ENCODE measurements around the gene MAP7D3.
A peak's percentile ranks its signal among the peaks of the same experiment; 100 is the strongest.
"Not testable (repeated sequence)": the region's sequence is repeated elsewhere in the genome, so short reads cannot be mapped to it uniquely, and the experiment has no call there.

The MAP7D3 gene

DNA sequence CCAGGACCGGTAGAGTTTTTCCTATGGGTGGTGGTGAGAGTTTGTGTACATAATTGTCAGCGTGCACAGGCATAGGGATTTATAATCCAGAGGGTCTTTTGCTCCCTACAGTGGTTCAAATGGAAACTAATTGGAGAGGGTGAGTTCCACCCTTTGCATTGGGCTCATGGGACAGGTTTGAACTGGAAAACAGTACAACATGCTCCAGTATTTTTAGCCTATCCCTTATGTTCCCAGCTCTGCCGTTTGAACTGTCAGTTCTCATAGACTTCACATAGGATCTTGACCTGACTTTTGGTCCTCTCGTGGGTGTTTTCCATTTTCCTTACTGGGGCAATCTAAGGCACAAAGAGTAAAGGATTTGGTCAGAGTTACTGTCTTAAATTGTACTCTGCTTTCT is 72.1 kb downstream of the MAP7D3 start:
- DNase-seq, result no peak

GRCh38 chrX:136176399-136176825 is 74.8 kb downstream of the MAP7D3 start:
- no peak for DNase-seq

DNA sequence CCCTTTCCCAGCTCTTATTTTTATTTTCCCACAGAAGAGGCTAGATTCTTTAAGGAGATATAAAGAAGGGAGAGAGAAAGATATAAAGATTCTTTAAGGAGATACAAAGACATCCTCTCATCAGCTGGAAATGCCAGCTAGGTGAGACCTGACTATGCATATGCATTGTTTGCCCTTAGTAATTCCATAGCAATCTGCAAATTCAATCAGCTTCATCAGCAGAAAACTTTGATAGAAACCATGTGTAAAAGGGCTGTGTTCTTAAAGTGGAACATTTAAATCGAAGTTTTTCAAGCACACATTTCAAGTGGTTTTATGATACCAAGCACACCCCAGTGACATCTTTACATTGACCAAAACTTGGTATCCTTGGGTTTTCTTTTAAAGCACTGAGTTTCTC is 79.8 kb downstream of the MAP7D3 start:
- DNase-seq, result no peak

DNA sequence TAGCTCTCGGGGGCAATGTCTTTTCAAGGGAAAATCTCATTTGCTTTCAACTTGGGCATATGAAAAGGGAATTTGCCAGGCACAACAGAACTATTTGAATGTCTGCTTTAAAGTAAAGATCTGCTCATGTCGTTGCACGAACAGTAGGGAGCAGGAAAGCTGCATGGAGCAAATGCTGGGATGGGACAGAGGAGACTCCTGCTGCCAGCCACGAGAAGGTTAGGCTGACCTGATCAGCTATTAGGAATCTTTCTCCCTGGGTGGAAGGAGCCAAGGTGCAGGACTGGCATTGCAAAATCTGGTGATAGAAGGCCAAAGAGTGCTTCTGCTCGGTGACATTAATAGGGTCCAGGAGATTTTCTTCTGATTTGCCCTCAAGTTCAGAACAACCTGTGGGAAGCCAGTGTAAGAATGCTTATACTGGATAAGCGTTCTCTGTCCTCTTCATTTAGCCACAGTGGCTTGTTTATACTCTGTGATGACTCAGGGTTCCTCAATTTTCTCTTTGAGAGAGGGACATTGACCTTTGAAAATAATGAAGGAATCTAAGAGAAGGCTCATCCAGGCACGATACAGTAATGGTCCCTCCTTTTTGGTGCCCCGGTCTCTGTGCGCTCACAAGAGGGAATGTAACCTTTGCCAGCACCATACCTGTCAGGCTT is 80.9 kb downstream of the MAP7D3 start:
- no peak for DNase-seq

DNA sequence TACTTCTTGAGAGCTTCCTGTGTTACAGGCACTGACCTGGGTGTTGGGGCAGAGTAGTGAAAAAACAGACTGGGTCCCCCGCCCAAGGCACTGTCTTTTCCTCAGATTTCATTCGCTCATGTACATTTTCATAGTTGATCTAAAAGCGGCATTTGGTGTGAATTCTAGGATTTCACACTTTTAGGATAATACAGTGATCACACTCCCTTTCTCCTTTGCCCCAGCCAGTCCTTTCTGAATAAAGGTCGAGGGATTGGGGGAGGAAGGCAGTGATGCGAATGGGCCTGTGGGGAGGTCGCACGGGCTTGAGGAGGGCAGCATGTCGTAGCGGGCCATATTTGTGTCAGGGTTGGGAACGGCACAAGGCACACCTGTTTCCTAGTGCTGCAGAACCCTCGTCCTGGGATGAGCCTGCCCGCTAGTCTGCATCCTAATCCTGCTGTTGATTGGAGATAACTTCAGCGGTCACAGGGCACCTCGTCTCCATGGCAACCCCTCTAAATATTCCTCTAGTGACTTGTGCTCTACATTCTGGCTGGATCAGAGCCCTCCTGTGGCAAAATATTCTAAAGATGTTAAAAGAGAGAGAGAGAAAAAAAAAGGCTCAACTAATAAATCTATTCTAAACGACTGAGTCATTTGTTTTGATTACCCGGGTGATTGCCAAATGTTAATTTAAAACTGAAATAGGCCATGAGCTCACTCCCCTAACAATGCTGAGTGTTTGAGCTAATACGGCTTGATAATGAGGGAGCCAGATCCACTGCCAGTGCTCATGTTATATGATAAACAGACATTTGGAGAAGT is 82.1 kb downstream of the MAP7D3 start:
- DNase-seq, result peak; percentile 34

DNA sequence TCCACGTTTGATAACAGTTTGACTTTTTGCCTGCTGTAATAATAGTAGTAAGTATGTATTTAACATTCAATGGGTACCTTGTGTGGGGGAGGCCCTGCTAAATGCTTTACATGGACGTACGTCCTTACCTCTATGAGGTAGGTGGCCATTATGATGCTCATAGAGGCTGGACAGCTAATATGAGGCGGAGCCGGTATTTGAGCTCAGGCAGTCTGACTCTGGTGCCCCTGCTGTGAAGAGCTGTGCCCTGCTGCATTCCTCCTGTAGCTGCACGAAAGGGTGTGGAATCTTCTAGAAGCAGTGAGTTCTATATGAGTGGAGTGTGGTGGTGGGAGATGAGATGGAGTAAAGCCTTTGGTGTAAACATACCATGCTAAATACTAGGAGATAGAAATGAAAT is 83.2 kb downstream of the MAP7D3 start:
- DNase-seq, result not testable (repeated sequence)

- peak; percentile 34 for DNase-seq
These were observed 84.9 kb downstream of the MAP7D3 start for GRCh38 chrX:136166221-136166855.

- no peak for DNase-seq
These were observed 85.8 kb downstream of the MAP7D3 start for GRCh38 chrX:136165406-136165805.

DNA sequence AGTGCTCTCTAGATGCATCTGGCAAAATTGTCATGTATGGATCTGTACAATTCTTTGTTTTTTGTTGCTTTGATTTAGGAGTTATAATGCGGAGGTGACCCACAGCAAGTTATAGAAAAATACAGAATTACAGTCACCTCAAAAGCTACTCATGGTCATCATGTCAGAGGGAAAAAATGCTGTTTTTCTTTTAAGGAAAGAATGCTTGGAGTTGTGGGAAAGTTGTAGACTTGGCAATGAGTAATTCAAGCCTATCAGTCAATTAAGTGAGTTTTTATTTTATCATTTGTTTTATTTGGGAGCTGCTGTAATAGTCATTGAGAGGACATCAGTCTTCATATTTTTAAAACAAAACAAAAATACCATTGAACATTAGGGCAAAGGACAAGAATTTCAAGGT is 87.5 kb downstream of the MAP7D3 start:
- DNase-seq, result no peak
